CD1c-positive myeloid dendritic cell (primary cell): ENCODE measurements around the gene CPSF7.
"Not testable (repeated sequence)": the region's sequence is repeated elsewhere in the genome, so short reads cannot be mapped to it uniquely, and the experiment has no call there.

Source experiments
- DNase-seq: peaks from one replicate; pipeline ENCODE4 v3.0.0-alpha.2; 2016; ENCODE audit errors: extremely low spot score

Gene CPSF7

DNA sequence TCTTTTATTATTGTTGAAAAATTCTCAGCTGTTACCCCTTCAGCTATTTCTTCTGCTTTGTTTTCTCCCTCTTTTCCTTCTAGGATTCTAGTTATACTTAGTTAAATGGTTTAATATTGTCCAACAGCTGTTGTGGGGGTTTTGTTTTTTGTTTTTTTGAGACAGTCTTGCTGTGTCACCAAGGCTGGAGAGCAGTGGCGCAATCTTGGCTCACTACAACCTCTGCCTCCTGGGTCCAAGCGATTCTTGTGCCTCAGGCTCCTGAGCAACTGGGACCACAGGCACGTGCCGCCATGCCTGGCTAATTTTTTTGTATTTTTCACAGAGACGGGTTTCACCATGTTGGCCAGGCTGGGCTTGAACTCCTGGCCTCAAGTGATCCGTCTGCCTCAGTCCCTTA is 12.8 kb upstream of the CPSF7 start:
- DNase-seq, result no peak

- DNase-seq, result no peak
Measured at GRCh38 chr11:61439615-61440014, 9.8 kb upstream of the CPSF7 start.

GRCh38 chr11:61437496-61437895 is 7.7 kb upstream of the CPSF7 start:
- DNase-seq, result no peak

DNA sequence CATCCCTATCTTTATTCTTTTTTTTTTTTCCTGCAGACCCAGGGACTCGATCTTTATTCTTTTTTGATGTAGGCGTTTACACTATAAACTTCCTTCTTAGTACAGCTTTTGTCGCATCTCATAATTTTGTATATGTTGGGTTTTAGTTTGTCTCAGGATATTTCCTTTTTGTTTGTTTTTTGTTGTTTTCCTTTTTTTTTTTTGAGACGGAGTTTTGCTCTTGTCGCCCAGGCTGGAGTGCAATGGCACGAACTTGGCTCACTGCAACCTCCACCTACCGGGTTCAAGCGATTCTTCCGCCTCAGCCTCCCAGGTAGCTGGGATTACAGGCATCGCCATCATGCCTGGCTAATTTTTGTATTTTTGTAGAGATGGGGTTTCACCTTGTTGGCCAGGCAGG is 1.1 kb upstream of the CPSF7 start:
- DNase-seq, result not testable (repeated sequence)

DNA sequence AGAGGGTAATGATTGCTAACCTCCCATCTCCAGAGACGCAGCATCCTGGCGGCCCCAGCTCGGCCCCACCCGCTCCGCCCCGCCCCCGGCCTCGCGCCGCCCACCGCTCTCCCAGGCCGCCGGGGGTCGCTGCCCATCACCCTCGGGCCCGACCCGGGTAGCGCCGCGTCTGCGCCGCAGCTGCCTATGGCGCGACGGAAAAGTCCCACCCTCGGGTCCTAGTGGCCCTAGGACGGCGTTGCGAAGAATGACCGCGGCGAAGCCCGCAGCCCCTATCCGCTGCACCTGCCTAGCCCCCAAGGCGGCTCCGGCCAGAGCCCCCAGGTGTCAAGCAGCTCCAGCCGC is 457 bp downstream of the CPSF7 start:
- peak; percentile 49 for DNase-seq

DNA sequence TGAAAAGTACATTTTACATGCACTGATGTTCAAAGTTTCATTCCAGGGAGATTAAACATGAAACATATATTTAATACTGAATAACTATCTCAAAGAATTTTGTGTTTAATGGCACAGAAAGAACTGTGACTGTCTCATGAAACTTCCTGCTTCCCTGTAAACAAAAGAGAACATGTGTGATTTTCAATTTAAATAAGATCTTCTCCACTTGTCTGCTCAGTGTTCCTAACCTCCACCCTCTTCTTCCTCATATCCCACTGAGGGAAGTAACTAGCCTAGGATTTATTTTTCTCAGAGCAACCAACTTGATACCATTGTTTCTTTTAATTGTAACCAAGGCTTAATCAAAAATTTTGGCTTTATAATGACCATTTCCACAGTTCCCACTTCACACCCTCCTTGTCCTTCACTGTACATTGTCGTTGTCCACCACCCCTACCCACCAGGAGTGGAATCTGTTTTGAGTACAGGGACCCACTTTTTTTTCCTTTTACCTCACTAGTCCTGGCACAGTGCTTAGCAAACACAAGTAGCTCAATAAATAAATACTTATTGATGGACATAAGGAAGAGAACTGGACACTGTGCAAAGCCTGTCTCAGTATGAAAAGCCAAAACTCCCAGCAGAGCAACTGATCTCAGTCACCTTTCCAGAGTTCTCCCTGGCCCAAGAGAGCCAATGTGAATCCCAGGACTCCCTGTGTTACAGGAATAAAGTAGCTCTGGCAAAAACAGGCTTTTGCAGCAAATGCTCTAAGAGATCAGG is 4.2 kb downstream of the CPSF7 start:
- DNase-seq, result no peak

DNA sequence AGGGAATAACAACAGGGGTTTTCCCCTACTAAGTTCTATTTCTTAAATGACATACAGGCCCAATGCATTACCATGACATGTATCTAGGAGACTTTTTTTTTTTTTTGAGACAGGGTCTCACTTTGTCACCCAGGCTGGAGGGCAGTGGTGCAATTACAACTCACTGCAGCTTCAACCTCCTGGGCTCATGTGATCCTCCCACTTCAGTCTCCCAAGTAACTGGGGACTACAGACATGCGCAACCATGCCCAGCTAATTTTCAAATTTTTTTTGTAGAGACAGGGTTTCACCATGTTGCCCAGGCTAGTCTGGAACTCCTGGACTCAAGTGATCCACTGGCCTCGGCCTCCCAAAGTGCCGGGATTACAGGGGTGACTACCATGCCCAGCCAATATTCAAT is 7.5 kb downstream of the CPSF7 start:
- DNase-seq, result no peak

GRCh38 chr11:61418136-61418535 is 11.6 kb downstream of the CPSF7 start:
- DNase-seq, result peak; percentile 10

DNA sequence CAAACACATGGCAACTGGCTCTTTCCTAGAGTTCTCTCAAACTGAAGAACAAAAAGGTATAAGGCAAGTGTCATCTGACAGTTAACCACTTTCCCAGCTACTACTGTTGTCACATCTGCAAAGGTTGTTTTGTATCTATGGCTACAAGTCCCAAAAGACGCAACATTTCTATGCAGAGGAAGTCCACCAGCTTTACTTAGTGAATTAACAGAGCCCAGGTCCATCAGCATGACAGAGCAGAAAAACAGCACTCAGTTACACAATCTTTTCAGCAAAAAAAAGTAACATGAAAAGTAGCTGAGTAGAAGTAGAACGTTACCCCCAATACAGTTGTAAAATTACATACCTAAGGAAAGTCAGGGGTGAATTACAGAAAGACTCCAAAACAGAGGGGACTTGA is 12.1 kb downstream of the CPSF7 start:
- DNase-seq, result peak; percentile 70

GRCh38 chr11:61416941-61417340 is 12.8 kb downstream of the CPSF7 start:
- no peak for DNase-seq

DNA sequence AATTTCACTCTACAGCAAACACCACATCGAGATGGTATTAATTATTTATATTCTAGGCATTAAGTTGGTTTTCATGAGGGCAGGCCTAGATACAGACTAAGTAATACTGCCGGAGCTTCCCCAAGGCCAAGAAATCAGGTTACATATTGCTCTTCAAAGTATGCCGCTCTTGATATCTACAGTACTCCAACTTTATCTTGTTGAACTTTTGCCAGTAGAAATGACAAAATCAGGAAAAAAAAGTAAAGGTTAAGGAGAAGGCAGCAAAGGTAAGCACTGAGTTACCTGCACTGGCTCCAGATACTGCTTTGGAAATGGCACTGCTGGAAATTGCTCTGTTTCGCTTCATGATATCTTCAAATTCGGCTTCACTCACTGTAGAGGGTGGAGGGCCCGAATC is 14.4 kb downstream of the CPSF7 start:
- DNase-seq, result no peak

- no peak for DNase-seq
Measured at GRCh38 chr11:61414547-61414946, 15.2 kb downstream of the CPSF7 start.

GRCh38 chr11:61413496-61413895 is 16.3 kb downstream of the CPSF7 start:
- DNase-seq, result no peak

DNA sequence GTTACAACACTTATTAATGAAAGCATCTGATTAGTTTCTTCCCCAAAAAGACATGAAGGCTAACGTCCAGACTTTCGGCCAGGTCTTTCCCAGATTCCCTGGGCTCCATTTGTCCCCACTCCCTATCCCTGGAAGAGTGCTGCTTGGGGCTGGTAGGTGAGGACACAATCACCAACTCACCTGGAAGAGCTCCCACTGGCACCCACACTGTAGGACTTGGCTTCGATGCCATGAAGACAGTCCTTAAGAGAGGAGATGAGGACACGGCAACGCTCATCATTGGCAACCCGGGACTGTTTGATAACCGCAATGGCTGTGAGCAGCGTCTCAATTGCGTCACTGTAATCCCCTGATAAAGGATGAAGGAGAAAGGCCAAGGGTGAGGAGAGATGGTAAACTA is 18.2 kb downstream of the CPSF7 start:
- no peak for DNase-seq

GRCh38 chr11:61406991-61407728 is 22.6 kb downstream of the CPSF7 start:
- no peak for DNase-seq

- DNase-seq, result no peak
Measured at GRCh38 chr11:61406067-61406466, 23.7 kb downstream of the CPSF7 start.

DNA sequence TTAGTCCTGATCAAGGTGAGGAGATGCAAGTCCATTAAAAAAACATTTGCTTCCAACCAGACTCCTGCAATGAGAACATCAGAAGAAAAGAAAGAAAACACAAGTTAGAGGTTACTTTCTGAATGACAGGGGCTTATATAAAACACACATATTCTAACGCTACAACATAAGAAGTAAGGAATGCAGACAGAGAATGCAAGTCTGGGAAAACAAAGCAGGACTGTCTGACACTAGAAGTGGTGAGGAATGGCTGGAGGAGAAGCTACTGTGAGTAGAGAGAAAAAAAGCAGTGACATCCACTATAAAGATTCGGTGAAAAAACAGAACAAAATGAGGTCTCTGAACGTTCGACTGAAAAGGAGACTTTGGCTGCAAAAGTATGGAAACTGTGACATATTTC is 25.1 kb downstream of the CPSF7 start:
- no peak for DNase-seq

DNA sequence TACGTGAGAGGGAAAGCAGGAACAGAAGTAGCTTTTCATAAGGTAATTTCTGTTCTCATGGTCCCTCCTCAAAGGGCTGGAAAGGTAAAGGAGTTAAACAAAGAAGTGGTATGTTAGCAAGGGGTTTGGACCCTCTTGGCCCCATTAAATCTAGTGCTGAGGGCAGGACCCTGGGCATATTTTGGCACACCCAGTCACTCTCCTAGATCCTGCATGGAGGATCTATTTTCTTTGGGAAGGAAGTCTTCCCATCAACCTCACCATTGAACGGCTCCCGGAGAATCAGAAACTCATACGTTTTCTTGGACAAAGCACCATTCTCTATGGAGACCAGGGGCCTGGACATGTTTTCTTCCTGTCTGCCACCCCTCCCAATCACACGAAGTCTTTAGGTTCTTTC is 25.7 kb downstream of the CPSF7 start:
- DNase-seq, result no peak

- DNase-seq, result peak; percentile 24
Measured at GRCh38 chr11:61403658-61404057, 26.1 kb downstream of the CPSF7 start.

DNA sequence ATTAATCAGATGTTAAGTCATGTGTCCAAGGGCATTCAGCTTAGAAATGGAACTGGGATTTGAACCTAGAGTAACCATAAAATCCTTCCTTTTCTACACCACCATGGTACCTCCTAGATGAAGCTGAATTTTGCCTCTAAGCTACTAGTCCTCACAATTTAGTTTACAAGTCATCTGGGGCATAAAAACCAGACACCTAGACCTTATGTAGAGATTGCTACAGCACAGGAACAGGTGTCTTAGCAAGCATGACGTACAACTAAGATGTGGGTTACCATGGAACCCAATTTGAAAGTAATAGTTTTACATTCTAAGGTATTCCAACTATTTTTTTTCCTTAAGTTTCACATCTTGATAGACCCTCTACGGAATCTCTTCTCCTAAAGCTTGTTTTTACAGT is 28.2 kb downstream of the CPSF7 start:
- no peak for DNase-seq

DNA sequence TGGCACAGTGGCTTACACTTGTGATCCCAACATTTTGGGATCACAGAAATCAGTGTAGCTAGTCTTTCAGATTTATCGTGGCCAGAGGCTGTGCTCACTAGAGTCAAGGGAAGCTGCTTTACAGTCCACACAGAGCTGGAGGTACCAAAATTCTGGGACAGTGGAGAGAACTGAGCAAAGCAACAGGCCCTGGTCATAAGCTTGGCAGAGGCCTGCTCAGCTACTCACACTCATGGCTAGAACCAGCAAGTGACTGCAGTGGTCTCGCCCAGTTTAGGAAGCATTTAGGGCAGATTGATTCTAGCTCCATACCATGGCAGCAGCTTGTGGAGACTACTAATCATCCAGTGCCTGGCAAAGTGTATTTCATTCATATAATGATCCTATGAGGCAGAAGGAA is 28.6 kb downstream of the CPSF7 start:
- DNase-seq, result no peak

DNA sequence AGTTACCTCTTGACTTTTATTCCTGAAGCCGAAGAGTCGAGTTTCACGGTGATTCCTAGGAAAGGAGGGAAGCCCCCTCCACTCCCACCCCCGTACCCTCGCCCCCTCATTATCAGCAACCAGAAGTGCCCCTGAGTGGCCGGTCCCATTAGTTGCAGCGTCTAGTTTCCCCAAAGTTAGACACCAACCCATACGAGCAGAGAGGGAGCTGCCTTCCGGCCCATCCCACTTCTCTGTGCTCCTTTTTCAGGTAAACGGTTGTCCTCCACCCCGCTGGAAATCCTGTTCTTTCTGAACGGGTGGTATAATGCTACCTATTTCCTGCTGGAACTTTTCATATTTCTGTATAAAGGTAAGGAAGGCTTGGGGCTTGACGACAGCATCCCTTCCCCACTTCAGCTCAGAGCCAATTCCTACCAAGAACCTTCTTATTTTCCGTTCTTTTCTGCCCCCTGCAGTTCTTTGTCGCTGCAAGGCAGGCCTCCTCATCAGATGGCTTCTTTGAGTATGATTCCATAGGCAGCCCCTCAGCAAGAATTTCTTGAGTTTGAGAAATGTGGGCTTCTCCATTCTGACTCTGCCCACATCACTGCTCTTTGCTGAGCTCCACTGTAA is 36.7 kb downstream of the CPSF7 start:
- DNase-seq, result peak; percentile 21

DNA sequence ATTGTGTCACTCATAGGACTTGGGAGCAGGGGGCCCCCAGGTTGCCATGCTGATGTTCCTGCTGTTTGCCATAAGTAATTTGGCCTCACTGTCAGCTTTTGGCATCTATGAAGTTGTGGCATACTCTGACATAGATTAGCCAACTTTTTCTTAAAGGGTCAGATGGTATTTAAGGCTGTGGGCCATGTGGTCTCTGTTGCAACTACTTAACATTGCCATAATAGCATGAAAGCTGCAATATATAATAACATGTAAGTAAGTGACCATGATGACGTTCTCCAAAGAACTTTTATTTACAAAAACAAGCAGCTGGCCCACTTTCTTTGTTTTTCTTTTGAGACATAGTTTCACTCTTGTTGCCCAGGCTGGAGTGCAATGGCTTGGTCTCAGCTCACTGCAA is 39.6 kb downstream of the CPSF7 start:
- DNase-seq, result no peak
